GM21381 (cell line): ENCODE measurements around the gene CLEC3B.
"Not testable (repeated sequence)": the region's sequence is repeated elsewhere in the genome, so short reads cannot be mapped to it uniquely, and the experiment has no call there.

Source experiments
- ATAC-seq: cut with Tn5 transposase; IDR thresholded peaks from one replicate; pipeline ENCODE4 v1.9.1; 2021; ENCODE audit warnings: mild to moderate bottlenecking, moderate library complexity; ENCODE audit not compliant: unreplicated experiment

CLEC3B gene

GRCh38 chr3:45064512-45065372, 38.6 kb downstream of the CLEC3B start:
- no peak for ATAC-seq

DNA sequence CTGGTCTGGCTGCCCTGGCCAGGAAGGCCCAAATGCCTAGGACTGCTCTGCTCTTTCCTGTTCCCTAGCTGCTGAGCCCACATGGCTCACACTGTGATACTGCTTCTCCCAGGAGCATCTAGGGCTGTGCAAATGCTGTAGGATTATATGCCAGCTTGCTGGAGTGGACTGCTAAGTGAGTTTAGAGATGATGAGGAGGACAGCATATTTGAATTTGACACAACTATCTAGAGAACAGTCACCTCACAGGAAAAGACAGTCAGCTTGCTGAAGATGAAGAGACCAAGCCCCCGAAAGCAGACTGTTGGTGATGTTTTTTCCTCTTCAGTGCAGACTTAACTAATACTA, 39.2 kb downstream of the CLEC3B start:
- ATAC-seq, result no peak

- no peak for ATAC-seq
Measured at GRCh38 chr3:45066109-45066801, 40.2 kb downstream of the CLEC3B start.

DNA sequence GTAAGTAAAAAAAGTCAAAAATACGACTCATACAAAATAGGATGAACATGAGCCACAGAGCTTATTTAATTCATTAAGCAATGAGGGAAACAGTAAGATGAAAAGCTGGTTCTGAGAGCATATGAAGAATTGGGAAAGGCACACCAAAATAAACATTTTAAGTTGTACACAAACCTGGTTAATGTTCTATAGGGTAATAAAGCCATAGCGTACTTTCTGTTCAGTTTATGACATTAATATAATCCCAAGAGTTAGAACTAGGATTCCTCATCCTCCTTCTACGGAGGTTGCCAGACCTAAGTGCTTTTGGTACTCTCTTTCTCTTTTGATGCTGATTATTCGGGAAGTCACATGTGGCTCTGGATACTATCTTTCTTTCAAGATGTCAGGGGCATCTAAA, 41.4 kb downstream of the CLEC3B start:
- no peak for ATAC-seq

DNA sequence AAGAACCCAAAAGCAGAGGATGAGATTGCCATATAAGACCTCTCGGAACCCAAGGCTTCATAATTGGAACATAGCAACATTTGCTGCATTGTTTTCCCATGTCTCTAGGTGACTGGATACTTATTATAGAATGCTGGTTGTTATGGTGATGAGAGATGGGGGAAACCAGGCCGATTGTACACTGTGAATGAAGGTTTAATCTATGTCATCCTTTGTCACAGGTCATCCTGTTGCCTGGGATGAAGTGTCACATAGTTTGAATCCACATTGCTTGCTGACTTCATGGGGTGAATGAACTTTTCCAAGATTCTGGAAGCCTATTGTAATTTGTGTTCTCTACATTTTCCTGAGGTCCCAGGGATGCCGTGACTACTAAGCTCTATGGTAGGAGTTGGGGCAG, 41.8 kb downstream of the CLEC3B start:
- ATAC-seq, result no peak

DNA sequence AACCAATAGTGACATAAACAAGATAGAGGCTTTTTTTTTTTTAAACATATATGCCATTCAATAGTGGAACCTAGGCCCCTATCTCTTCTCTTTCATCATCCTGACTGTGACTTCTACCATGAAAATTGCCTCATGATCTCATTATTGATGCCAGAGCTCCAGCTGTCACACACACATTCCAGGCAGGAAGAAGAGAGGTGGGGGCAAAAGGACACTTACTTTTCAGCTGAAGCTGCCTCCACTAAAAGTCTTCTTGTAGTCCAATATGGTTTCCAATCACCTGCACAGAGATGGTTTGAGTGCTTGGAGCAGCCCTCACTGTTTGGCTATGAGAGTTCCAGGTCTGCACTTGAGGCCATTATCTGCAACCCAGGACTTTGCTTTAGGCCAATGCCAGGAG, 45.0 kb downstream of the CLEC3B start:
- ATAC-seq, result no peak

DNA sequence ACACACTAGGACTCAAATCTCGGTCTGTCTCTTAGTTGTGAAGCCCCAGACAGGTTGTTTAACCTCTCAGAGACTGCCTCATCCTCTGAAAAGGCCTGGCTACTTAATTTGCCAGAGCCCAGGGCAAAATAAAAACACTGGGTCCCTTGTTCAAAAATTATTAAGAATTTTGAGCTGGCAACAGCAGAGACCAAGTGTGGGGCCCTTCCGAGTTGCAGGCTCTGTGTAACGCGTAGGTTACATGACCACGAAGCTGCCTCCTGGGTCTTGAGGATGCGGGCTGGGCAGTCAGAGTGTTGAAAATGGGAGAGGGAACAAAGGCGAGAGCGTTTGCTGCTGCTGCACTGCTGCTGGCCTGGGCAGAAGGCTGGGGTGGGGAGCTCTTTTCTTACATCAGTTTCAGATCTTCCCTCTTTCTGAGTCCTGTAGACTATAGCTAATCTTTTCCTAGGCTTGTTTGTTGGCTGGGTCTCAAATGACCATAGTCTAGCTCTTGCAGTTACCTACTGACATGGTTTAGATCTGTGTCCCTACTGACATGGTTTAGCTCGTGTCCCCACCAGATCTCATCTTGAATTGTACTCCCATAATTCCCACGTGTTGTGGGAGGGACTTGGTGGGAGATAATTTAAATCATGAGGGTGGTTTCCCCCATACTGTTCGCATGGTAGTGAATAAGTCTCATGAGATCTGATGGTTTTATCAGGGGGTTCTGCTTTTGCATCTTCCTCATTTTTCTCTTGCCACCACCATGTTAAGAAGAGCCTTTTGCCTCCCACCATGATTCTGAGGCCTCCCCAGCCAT, 49.9 kb downstream of the CLEC3B start:
- no peak for ATAC-seq

- not testable (repeated sequence) for ATAC-seq
Measured at GRCh38 chr3:45078256-45078655, 52.2 kb downstream of the CLEC3B start.

DNA sequence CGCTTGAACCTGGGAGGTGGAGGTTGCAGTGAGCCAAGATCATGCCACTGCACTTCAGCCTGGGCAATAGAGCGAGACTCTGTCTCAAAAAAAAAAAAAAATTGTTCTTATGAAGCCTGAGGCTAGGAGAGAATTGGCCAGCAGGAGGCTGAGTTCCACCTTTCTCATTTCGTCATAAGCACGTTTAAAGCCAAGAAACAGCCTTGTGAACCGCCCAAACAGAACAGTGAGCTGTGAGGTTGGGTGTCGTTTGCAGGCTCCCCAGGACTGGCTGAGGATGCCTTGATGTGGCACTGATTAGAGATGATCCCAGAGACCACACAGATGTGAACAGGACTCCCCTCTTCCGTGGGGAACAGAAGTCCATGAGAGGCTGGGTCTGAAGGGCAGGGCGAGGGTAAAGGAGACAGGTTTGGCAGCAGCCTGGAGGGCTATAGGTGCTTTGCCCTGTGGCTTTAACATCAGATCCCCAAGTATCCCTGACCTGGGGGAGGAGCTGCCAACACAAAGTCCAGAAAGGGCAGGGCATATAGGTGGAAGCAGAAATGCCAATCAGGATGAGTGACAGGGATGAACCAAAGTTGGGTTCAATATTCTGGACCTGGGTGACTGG, 52.9 kb downstream of the CLEC3B start:
- no peak for ATAC-seq

DNA sequence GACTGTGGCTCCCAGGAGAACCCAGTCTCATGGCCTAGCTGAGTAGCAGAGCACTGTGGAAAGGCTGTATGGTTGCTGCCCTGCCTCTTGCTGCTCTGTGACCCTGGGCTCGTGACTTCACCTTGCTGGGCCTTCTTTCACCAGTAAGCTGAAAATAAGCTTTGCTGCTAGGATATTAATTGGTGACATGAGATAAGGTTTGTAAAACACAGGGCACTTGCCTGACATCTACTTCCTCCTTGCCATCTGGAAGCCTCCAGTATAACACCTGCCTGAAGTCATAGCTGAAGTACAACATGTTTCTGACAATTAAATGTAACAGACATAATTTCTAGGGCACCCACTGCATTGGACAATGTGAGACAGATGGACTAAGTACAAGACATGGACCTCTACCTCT, 53.6 kb downstream of the CLEC3B start:
- no peak for ATAC-seq

DNA sequence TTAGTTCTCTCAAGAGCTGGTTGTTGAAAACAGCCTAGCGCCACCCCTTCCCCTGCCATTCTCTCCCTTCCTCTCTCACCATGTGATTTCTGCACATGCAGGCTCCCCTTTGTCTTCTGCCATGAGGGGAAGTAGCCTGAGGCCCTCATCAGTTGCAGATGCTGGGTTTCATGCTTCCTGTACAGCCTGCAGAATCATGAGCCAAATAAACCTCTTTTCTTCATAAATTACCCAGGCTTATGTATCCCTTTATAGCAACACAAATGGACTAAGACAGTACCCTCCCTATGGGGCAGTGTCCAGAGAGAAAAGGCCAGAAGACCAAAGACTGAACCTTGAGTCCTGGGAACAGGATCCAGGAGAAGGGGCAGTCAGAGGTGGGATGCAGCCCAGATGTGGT, 54.7 kb downstream of the CLEC3B start:
- no peak for ATAC-seq

GRCh38 chr3:45081506-45082141, 55.5 kb downstream of the CLEC3B start:
- ATAC-seq, result no peak

DNA sequence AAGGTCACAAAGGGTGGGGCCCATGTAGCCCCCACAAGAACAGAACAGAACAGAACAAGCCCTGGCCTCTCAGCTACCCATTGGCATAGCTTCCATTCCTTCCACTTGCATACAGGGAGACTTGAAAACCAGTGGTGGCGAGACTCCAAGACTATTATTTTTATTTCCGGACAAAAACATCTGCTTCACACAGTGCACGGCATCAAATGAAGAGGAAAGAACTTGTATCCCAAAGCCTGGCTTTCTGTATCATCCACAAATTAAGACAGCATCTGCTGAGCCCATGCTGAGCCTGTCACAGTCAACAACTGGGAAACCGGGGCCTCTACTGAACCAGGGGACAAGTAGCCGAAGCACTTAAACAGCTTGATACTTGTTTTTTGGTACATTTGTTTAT, 56.0 kb downstream of the CLEC3B start:
- no peak for ATAC-seq

GRCh38 chr3:45083023-45083422, 56.9 kb downstream of the CLEC3B start:
- ATAC-seq, result no peak

DNA sequence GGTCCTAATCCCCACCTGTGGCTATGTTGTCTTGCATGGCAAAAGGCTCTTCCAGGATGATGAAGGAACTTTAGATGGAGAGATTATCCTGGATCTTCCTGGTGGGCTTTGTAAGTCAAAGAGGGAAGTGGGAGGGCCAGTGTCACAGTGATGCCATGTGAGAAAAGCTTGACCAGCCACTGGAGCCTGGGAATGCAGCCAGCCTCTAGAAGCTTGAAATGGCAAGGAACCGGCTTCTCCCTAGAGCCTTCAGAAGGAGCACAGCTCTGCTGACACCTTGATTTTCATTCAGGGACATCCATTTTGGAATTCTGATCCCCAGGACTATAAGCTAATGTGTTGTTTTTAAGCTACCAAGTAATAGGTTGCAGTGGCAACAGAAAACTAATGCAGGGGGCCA, 58.3 kb downstream of the CLEC3B start:
- ATAC-seq, result no peak

DNA sequence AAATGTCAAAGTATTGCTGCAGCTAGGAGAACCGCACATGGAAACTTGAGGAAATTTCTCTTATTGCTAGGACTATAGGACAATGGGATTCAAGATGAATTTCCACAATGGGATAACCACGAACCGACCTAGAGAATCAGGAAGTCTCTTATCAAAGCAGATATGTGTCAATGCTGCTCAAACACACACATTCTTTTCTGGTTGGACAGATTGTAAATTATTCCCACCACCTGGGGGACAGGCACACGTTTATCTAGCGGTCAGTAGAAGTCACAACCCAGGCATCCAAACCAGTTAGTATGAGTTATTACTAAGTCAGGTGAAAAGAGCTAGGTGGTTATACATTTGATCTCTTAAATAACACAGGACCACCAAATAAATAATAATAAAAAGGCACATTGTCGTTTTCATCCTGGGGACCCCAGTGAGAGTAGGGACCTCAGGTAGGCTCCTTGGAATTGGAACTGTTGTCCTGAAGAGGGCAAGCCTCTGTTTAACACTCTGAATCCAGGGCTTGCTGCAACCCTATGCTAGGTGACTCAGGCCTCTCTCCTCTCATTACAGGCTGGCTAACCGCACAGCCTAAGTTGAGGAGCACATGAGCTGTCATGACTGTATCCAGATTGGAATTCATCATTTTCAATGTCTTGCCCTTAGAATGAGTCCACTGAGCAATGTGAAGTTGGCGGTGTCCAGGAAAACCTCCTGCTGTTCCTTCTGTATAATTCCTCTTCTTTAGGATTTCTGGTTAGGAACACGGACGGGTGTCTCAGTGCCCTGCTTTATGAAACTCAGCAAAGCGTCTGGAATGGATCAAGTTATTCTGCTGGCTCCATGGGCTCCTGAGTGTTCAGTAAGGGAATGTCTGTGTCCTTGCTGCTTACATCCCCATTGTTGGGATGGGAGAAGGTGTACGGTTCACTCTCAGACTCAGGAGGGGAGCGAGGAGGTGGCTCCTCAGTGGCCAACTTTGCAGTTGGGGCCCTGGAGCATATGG, 59.0 kb downstream of the CLEC3B start:
- no peak for ATAC-seq
